OCI-LY1 (cell line): ENCODE results near the gene CYGB.

Experiments
- CTCF ChIP-seq: fragments of 200-600 bp; sonication (generic), shearing (Covaris generic); IDR thresholded peaks from 2 replicates; pipeline ENCODE4 v1.5.1; 2017; ENCODE audit warnings: mild to moderate bottlenecking, antibody characterized with exemption, low read length, moderate library complexity, mixed read lengths
- EZH2 ChIP-seq: fragments of 200-600 bp; sonication (generic), shearing (Covaris generic); IDR thresholded peaks from 2 replicates; pipeline ENCODE4 v1.8.0; 2017; ENCODE audit warnings: borderline replicate concordance, mixed run types, mild to moderate bottlenecking, antibody characterized with exemption, low read length, moderate library complexity, mixed read lengths

GRCh38 chr17:76502341-76503211 lies 34.9 kb downstream of the CYGB start:
- no peak for TF ChIP-seq EZH2
- TF ChIP-seq CTCF = no peak
